Kidney (tissue), 14 donors: ENCODE results near the gene NKAIN2. TPM values are rescaled to one million over a fixed set of nuclear protein-coding genes. Genes with fewer than 3 reads are reported as not detected.

Experiments
- DNase-seq, 5 donors: peaks; one replicate each; pipeline ENCODE4 v3.0.0-alpha.2; 2013 to 2020
- FAIRE-seq: peaks from 2 replicates; lab custom pipeline; 2012; peaks lifted over from hg19 to GRCh38; lab: Jason Lieb, UNC
- H3K27ac ChIP-seq, 2 donors: one replicate each; pipeline ENCODE4 v1.7.0; 2013; ENCODE audit warnings: low read depth in 2 of 2, low read length in 2 of 2, inconsistent platforms in 1 of 2
- H3K27me3 ChIP-seq: one replicate; pipeline ENCODE4 v1.7.1; 2013; ENCODE audit warnings: low read length, inconsistent platforms; ENCODE audit not compliant: control insufficient read depth, insufficient read depth
- H3K36me3 ChIP-seq, 3 donors: one replicate each; pipeline versions ENCODE4 v1.7.0 to v1.7.1; 2013; ENCODE audit warnings: low read length in 3 of 3, control low read depth in 1 of 3, inconsistent platforms in 1 of 3; ENCODE audit not compliant: insufficient read depth in 3 of 3, control insufficient read depth in 2 of 3
- H3K4me1 ChIP-seq, 3 donors: one replicate each; pipeline versions ENCODE4 v1.7.0 to v1.7.1; 2013; ENCODE audit warnings: low read length in 3 of 3, inconsistent platforms in 1 of 3, low read depth in 1 of 3; ENCODE audit not compliant: control insufficient read depth in 2 of 3, insufficient read depth in 2 of 3
- H3K4me3 ChIP-seq, 3 donors: one replicate each; pipeline versions ENCODE4 v1.7.0 to v1.8.1; 2013; ENCODE audit warnings: low read length in 3 of 3, control low read depth in 1 of 3, inconsistent platforms in 1 of 3
- H3K9ac ChIP-seq, 3 donors: one replicate each; pipeline versions ENCODE4 v1.7.0 to v1.7.1; 2013; ENCODE audit warnings: low read length in 3 of 3, control low read depth in 1 of 3, inconsistent platforms in 1 of 3
- H3K9me3 ChIP-seq, 3 donors: one replicate each; pipeline versions ENCODE4 v1.7.0 to v1.7.1; 2013; ENCODE audit warnings: low read length in 3 of 3, control low read depth in 1 of 3, inconsistent platforms in 1 of 3; ENCODE audit not compliant: control insufficient read depth in 2 of 3, insufficient read depth in 1 of 3
- intact Hi-C: fragments of 100-400 bp; cut with DNase I; formaldehyde crosslinking; loops from one replicate; pipeline ENCODE4 v1.11.1; 2022
- polyA plus RNA-seq: library from polyadenylated mRNA; stranded (reverse); fragments of 350-450 nt; fragmentation: Illumina TruSeq; extraction: RNeasy Lipid Tissue Mini Kit (QIAGEN cat#74804); gene quantifications from one replicate; pipeline ENCODE4 v1.2.3, GENCODE V29; 2014; ENCODE audit warnings: low read depth, low replicate concordance; ENCODE audit not compliant: insufficient read depth
- total RNA-seq: library from RNA; stranded (reverse); fragmentation: NEBNext Ultra II Directional; extraction: Animal tissue kit (Norgen Biotek cat#: 25700); gene quantifications from one replicate; pipeline ENCODE4 v1.2.1, GENCODE V29; 2021
- TF ChIP-seq, protein P1 (sequence below): IDR thresholded peaks from 3 replicates; pipeline ENCODE4 v1.5.1; 2012; ENCODE audit warnings: mild to moderate bottlenecking, moderate library complexity, borderline replicate concordance; ENCODE audit not compliant: insufficient read depth; ENCODE audit errors: extremely low read depth
- donor health status: control.
- donor health status: control.
- donor health status: control.
- donor health status: control.
- donor health status: control.
- donor health status: DM: yes; HTN: yes; CAD: no.
- donor health status: Normal renal cell carcinoma (clear cell type).

NKAIN2 gene
- total and polyA plus RNA-seq, 2 donors from 2014 or later = 0.39 to 1.8 TPM

DNA sequence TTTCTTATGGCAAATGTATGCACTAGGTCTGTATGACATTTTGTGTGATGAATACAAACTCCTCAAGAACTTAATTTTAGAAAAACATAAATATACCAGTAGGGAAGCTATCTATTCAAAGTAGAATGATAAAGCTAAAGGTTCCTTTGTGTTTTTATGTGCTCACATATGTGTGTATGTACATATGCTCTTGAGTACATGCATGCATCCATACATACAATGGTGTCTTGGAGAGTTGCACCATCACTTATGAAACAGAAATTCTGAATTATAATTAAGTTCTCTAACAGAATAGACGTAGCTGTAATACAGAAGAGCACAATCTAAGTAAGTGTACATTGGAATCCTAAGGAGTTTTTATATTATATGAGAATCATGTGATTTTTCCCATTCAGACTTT, 2.3 kb downstream of the NKAIN2 start:
- no peaks in the 10 kb centered on the region for H3K9me3 ChIP-seq
- no peak overlapping the region for H3K27ac ChIP-seq
- no peak for DNase-seq
- peaks cover 0 to 3% (median 0%) of the 10 kb centered on the region in 3 donors for H3K4me1 ChIP-seq
- intact Hi-C loops = no loop called here
- TF ChIP-seq, protein P1, sequence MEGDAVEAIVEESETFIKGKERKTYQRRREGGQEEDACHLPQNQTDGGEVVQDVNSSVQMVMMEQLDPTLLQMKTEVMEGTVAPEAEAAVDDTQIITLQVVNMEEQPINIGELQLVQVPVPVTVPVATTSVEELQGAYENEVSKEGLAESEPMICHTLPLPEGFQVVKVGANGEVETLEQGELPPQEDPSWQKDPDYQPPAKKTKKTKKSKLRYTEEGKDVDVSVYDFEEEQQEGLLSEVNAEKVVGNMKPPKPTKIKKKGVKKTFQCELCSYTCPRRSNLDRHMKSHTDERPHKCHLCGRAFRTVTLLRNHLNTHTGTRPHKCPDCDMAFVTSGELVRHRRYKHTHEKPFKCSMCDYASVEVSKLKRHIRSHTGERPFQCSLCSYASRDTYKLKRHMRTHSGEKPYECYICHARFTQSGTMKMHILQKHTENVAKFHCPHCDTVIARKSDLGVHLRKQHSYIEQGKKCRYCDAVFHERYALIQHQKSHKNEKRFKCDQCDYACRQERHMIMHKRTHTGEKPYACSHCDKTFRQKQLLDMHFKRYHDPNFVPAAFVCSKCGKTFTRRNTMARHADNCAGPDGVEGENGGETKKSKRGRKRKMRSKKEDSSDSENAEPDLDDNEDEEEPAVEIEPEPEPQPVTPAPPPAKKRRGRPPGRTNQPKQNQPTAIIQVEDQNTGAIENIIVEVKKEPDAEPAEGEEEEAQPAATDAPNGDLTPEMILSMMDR = no peak
- H3K4me3 ChIP-seq = no peak overlapping the region
- no peaks in the 10 kb centered on the region for H3K27me3 ChIP-seq
- no peak overlapping the region for H3K9ac ChIP-seq
- H3K36me3 ChIP-seq = no peaks in the 10 kb centered on the region
- no peak for FAIRE-seq

DNA sequence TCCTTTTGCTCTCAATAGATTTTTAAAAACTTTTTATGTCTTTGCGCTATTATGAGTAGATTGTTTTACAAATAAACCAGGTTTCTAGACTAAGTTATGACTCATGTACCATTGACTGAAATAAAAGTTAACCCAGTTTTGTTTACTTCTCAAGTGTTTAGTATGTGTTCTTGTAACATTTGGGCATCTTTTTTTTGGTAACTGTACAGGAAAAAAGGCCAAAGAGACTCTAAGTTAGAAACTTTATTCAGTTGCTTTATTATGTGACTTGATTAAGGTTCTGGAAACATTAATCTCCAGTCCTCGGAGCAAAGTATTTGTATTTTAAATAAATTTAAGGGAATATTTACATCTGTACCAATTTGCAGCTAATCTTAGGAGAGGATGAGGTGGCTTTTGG, 2.9 kb downstream of the NKAIN2 start:
- no peaks in the 10 kb centered on the region for H3K9me3 ChIP-seq
- TF ChIP-seq, protein P1 = no peak
- no peak overlapping the region for H3K4me3 ChIP-seq
- intact Hi-C loops = no loop called here
- FAIRE-seq = no peak
- peaks cover 0 to 3% (median 0%) of the 10 kb centered on the region in 3 donors for H3K4me1 ChIP-seq
- no peaks in the 10 kb centered on the region for H3K27me3 ChIP-seq
- DNase-seq = no peak
- no peak overlapping the region for H3K27ac ChIP-seq
- H3K9ac ChIP-seq = no peak overlapping the region
- no peaks in the 10 kb centered on the region for H3K36me3 ChIP-seq

DNA sequence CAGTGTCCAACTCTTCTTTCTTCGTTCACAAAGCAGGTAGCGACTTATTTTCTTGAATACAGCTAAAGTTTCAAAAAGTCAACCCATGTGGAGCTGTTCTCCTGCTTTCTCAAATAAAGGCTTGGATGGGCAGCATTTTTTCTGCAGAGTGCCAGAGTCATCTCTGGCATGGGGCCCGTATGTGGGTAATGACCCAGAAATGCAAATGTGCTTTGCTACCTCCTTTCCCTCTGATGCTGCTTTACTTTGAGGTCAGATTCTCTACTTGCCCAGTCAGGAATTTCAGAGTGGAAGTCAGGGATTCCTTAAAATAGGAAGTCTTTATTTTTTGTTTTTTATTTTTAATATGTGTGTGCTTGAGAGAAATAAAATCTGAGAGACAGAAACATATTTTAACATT, 4.9 kb downstream of the NKAIN2 start:
- Histone ChIP-seq H3K27me3 (no peaks in the 10 kb centered on the region), H3K36me3 (no peaks in the 10 kb centered on the region), H3K9me3 (no peaks in the 10 kb centered on the region), H3K27ac (no peak overlapping the region), H3K4me3 (no peak overlapping the region), H3K4me1 (no peaks in the 10 kb centered on the region), H3K9ac (no peak overlapping the region)
- FAIRE-seq (no peak), DNase-seq (peak in 3 of 5 donors; percentile 20 to 71 (median 42))
- TF ChIP-seq, protein P1 = no peak
- intact Hi-C loops = no loop called here

DNA sequence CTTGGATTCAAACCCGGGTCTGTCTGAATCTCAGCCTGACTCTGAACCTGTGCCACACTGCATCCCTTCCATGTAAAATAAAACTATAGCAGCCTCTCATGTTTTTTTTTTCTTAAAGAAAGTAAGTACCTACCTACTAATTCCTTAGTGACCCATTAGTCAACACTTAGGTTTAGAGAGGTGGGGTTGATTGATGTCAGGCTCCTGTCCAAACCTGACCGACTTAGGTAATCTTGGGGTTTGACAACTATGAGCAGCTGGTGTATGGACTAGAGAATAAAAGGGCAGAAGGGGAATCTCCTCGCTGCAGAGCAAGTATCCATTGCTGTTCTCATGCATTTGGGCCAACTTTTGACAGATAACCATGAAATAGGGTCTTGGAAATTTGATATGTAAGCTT, 6.5 kb downstream of the NKAIN2 start:
- Histone ChIP-seq H3K27me3 (no peaks in the 10 kb centered on the region), H3K4me1 (no peaks in the 10 kb centered on the region), H3K27ac (no peak overlapping the region), H3K9me3 (no peaks in the 10 kb centered on the region), H3K36me3 (no peaks in the 10 kb centered on the region), H3K9ac (no peak overlapping the region), H3K4me3 (no peak overlapping the region)
- TF ChIP-seq, protein P1 = no peak
- intact Hi-C loops = no loop called here
- FAIRE-seq (no peak), DNase-seq (no peak)
